ENCODE measurements around the gene ATP6V0C.
"Not testable (repeated sequence)": the region's sequence is repeated elsewhere in the genome, so short reads cannot be mapped to it uniquely, and the experiment has no call there.

DNA sequence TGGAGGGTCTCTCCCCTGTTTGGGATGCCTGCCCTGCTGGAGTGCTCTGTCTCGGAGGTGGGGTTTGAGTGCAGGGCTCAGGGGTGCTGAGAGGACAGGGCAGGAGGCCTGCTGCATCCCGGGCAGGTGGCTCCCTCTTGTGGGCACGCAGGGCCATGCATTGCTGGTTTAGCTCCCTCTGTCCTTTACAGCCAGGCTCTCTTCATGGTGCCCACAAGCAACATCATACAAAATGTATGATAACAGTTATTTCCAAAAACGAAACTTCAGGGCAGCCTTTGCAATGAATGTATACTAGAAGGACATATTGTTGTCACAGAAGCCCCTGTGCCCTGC is 47.0 kb downstream of the ATP6V0C start:
- TF ChIP-seq, protein P1, sequence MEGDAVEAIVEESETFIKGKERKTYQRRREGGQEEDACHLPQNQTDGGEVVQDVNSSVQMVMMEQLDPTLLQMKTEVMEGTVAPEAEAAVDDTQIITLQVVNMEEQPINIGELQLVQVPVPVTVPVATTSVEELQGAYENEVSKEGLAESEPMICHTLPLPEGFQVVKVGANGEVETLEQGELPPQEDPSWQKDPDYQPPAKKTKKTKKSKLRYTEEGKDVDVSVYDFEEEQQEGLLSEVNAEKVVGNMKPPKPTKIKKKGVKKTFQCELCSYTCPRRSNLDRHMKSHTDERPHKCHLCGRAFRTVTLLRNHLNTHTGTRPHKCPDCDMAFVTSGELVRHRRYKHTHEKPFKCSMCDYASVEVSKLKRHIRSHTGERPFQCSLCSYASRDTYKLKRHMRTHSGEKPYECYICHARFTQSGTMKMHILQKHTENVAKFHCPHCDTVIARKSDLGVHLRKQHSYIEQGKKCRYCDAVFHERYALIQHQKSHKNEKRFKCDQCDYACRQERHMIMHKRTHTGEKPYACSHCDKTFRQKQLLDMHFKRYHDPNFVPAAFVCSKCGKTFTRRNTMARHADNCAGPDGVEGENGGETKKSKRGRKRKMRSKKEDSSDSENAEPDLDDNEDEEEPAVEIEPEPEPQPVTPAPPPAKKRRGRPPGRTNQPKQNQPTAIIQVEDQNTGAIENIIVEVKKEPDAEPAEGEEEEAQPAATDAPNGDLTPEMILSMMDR (IDR thresholded peaks at IDR 0.05), result peak in 3 of 4 donors; percentile 43 to 48 (median 46)
- TF ChIP-seq POLR2A (IDR thresholded peaks at IDR 0.05), result not testable (repeated sequence)
